Measurements from ENCODE around the gene GPSM1.
"Not testable (repeated sequence)": the region's sequence is repeated elsewhere in the genome, so short reads cannot be mapped to it uniquely, and the experiment has no call there.

Gene GPSM1

GRCh38 chr9:136319955-136320354, 7.4 kb upstream of the GPSM1 start:
- DNase-seq = not testable (repeated sequence)

GRCh38 chr9:136320972-136321371, 6.4 kb upstream of the GPSM1 start:
- DNase-seq = not testable (repeated sequence)

GRCh38 chr9:136321561-136321960, 5.8 kb upstream of the GPSM1 start:
- no peak for DNase-seq

- no peak for DNase-seq
Observed at GRCh38 chr9:136322756-136323330, 4.5 kb upstream of the GPSM1 start.

GRCh38 chr9:136323371-136323789, 4.0 kb upstream of the GPSM1 start:
- DNase-seq = no peak

GRCh38 chr9:136324501-136325300, 2.6 kb upstream of the GPSM1 start:
- no peak for DNase-seq

- DNase-seq = no peak
Observed at GRCh38 chr9:136325358-136325757, 2.0 kb upstream of the GPSM1 start.

GRCh38 chr9:136326061-136326760, 1.1 kb upstream of the GPSM1 start:
- no peak for DNase-seq

- no peak for DNase-seq
Observed at GRCh38 chr9:136326761-136327303, 507 bp upstream of the GPSM1 start.

GRCh38 chr9:136328011-136328621, 777 bp downstream of the GPSM1 start:
- no peak for DNase-seq

- no peak for DNase-seq
Observed at GRCh38 chr9:136328622-136329041, 1.3 kb downstream of the GPSM1 start.

GRCh38 chr9:136329211-136329627, 1.9 kb downstream of the GPSM1 start:
- no peak for DNase-seq

GRCh38 chr9:136329636-136330405, 2.5 kb downstream of the GPSM1 start:
- DNase-seq = no peak

GRCh38 chr9:136330406-136330990, 3.2 kb downstream of the GPSM1 start:
- no peak for DNase-seq

- DNase-seq = no peak
Observed at GRCh38 chr9:136331030-136331429, 3.7 kb downstream of the GPSM1 start.

- DNase-seq = no peak
Observed at GRCh38 chr9:136331556-136332481, 4.5 kb downstream of the GPSM1 start.

GRCh38 chr9:136332482-136332983, 5.2 kb downstream of the GPSM1 start:
- DNase-seq = no peak

- DNase-seq = no peak
Observed at GRCh38 chr9:136333045-136333444, 5.7 kb downstream of the GPSM1 start.

- DNase-seq = no peak
Observed at GRCh38 chr9:136333486-136333885, 6.1 kb downstream of the GPSM1 start.

- DNase-seq = no peak
Observed at GRCh38 chr9:136334541-136334940, 7.2 kb downstream of the GPSM1 start.
